GM18867 (cell line): Measurements from ENCODE around the gene SRGAP3.
"Not testable (repeated sequence)": the region's sequence is repeated elsewhere in the genome, so short reads cannot be mapped to it uniquely, and the experiment has no call there.

Experiments
- ATAC-seq: cut with Tn5 transposase; IDR thresholded peaks from one replicate; pipeline ENCODE4 v1.9.1; 2021; ENCODE audit warnings: mild to moderate bottlenecking, moderate library complexity; ENCODE audit not compliant: unreplicated experiment

SRGAP3 gene

DNA sequence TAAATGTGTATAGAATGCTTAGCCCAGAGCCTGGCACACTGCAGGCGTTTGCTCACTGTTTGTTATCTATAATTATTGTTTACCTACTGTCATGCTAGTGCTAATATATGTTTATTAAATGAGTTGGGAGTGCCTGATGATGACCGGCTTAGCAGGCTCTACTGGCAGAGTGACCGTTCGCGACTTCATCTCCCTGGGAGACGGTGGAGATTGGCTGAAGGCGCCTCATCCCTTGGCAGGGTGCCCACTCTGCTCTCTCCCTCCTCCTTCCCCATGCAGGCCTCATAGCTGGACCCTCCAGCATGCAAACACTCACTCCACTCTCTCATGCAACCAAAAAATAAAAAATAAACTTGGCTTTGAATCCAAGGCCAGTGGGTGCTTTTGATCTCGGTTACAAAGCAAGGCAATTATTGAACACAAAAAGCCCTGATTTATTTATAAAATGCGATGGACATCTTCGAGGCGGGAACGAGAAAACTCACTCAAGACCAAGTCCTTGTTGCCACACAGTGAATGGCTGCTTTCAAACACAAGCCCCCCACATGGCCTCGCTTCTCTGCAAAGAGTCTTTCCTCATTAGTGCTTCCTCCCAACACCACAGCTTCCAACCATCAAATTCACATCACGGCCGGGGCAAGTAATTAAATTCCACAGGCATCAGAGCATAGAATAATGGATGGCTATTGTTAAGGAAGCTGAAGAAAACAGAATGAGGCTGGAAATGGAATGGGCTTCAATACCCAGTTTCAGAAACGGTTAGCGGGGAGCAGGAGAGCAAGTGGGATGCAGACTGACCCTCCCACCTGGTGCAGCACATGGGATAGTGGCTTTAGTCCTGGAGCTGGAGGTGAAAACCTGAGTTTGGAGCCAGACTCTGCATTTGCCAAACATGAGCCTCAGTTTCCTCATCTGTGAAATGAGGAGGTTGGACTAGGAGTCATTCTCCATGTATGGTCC lies 150.4 kb downstream of the SRGAP3 start:
- no peak for ATAC-seq

DNA sequence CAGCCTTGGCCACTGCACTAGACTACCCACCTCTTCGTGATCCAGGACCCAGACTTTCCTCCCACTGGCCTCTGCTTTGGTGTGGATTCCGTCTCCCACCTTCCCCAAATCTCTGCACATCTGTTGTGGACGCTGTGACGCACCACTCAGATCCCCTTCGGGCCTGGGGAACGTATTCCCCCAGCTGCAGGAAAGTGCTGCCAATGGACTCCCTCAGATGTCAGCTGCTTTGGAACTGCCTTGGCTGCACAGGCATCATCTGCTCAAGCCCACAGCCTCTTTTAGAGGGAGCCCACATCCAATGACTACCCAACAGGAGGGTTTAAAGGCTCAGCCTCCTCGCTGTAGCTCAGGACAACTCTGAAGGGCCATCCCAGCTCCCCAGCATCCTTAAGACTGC lies 152.0 kb downstream of the SRGAP3 start:
- no peak for ATAC-seq

DNA sequence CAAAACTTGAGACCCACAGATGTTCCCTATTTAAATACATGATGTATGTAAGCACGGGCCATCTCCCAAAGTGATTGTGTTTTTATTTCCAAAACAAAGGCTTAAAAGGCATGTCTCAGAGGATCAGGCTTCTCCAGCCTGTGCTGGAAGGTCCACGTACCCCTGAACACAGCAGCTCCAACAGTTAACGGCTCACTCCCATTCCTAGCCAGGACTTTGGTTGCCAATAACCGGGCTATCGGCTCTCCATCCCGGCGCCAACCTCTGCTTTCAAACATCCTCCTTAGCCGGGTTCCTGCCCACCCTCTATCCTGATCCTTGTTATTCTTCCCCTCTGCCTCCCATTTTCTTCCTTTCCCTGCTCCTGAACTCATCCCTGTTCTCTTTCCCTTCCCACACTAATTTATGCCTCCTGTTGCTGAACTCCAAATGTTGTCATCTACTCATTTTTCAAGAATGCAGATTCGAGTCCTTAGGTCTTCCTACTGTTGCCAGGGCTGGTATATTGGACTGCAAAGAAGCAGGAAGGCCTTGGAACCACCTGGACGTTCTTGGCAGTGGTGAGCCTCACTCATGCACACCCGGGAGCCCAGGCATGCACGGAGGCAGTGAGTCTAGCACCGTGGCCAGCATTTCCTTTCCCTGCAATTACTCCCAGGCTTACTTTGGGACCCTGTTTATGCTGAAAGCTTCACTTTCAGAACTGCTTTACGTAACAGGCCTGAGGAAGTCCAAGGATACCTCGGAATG lies 157.8 kb downstream of the SRGAP3 start:
- ATAC-seq = no peak

DNA sequence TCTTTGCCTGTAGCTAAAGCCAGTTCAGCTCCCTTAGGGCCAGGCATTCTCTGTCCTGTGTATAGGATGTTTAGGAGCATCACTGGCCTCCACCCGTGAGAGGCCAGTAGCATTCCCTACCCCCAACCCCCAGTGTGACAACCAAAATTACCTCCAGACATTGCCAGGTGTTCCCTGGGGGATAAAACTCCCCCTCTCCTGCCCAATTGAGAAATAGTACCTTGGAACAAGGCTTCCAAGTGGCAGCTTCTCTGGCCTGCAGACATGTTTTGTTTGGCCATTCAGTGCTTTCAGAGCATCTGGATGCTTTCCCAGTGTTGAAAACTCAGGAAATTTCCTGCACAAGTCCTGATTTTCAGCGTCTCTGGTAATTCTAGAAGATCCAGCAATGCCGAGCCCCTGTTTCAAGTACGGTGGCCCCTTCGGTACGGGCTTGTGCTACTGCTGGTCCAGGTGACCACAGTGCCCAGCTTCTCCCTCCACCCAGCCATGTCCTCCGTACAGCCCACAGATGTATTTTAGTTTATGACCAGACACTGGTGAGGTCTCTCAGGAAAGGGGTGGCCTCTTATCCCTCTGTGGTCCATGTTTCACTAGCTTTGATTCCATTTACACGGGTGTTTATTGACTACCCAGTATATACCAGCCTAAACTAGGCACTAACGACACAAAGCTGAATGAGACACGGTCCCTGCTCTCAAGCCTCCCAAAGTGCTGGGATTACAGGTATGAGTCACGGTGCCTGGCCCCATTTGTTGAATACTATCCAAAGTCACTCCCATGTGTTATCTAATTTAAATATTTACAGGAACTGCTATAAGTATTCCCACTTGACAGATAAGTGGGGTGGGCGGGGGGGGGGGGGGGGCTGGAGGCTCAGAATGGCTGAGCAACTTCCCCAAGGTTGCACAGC lies 160.7 kb downstream of the SRGAP3 start:
- no peak for ATAC-seq

DNA sequence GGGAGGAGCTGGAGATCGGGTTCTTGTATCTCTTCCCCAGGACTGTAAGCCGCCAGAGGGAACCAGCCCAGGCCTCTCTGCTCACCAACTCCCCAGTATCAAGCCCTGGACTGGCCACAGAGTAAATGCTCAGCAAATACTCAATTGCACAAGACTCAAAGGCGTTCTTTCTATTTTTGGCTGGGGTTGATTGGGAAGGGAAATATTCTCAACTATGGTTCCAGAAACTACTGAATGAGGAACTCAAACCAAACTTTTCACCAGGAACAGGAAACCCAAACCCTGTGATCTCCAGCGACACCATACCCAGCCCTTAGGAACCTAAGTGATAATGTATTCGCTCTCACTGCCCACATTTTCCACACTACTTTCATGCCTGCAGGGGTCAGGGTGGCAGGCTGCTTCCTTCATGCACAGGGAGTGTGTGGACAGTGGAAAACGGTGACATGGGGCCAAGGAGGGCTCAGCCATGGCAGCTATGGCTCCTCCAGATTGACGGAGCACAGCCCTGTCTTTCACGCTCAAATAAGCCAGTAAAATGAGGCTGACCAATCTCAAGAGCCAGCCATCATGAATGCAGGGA lies 161.5 kb downstream of the SRGAP3 start:
- ATAC-seq = no peak

DNA sequence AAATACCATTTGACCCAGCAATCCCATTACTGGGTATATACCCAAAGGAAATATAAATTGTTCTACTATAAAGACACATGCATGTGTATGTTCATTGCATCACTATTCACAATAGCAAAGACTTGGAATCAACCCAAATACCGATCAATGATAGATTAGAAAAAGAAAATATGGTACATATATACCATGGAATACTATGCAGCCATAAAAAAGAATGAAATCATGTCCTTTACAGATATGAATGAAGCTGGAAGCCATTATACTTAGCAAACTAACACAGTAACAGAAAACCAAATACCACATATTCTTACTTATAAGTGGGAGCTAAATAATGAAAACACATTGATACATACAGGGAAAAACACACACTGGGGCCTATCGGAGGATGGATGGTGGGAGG lies 164.0 kb downstream of the SRGAP3 start:
- ATAC-seq = not testable (repeated sequence)

DNA sequence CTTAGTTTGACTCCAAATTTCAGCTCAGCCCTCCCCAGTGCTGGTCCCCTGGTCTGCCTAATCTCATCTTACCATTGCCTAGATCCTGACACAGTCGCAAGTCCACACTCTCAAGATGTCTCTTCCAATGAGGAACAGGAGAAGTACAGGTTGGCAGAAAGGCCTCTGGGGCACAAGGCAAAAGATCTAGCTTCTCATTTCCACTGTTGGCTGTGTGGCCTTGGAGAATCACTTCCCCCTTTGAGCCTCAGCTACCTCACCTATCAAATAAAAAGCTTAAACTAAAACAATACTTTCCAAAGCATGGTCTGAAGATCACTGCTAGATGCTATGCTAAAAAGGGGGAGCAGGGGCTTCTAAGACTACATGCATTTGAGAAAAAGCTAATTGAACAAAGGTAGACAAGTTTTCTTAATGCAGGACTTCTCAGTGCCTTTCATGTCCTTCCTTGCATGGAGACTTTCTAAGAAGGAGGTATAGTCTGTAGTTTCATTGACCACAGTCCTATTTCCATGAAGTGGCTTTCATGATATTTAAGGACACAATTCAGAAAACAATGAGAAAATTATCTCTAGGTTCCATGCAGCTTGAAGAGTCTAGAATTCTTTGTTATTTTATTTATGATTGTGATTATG lies 168.1 kb downstream of the SRGAP3 start:
- no peak for ATAC-seq

DNA sequence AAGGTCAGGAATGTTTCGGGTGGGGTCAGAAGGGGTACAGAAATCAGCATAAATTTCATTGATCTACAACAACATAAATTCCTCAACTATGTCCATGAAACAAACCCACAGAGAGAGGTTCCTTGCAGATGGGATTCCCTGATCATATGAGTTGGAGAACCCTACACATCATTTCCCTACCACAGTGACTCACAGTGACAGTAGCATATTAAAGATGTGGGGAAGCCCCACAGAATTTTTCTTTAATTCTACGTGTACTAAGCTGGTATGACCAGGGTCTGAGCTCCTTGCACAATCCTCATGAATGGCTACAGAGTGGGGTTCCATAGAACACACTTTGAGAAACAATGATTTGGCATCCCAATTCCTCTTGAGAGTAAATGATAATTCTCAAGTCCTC lies 169.3 kb downstream of the SRGAP3 start:
- no peak for ATAC-seq

DNA sequence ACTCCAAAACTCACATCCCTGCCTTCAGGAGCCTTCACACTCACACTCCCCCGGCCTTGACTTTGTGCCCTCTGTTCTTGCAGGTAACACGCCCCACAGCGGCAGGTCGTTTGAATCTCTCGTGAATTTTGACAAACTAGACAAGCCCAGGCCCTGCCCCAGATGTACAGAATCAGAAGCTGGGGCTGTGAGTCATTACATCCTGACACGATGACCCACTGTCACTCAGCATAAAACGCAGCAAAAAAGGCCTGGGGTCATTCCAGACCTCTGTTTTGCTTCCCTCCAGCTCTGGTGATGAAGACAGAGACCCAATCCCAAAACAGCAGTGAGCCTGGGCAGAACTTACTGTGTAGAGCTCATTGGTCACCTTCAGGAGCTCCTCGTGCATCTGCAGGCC lies 169.8 kb downstream of the SRGAP3 start:
- no peak for ATAC-seq

DNA sequence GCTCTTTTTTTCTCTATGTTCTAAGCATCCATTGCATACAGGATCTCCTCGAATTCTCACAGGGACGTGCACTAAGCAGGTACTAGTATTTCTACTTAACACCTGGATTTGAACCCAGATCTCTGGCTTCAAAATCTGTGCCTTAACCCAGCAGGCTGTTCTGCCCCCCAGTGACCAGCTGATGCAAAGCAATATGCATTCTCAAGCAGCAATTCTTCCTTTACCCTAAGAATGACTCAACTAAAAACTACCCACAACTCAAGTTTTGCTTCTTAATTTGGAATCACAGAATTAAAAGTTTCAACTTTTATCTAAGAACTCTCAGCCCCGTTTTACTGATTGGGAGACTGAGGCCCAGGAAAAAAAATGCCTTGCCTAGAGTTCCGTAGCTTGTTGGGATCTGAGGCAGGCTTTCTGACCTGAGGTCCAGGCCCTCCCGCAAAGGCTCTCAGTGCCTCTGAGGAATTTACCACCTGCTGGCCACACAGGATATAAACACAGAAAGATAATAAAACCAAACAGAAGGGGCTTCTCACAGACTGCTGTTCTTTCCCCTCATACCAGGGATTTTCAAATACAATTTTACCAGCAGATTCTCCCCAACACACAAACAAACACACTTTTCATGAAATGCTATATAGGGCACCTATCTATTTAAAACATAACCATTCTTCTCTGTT lies 170.7 kb downstream of the SRGAP3 start:
- no peak for ATAC-seq

DNA sequence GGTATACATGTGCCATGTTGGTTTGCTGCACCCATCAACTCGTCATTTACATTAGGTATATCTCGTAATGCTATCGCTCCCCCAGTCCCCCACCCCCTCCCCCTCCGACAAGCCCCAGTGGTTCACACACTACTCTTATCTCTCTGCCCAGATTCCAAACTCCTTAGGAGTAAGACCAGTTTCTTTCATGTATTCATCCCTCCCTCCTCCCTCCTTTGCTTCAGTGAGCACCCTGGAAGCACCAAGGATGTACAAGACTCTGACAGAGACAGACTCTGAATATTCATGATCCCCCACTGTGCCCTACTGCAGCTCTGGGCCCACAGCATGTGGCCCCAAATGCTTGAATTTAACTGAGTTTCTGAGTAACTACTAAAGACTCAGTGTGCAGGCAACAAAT lies 172.4 kb downstream of the SRGAP3 start:
- ATAC-seq = no peak

DNA sequence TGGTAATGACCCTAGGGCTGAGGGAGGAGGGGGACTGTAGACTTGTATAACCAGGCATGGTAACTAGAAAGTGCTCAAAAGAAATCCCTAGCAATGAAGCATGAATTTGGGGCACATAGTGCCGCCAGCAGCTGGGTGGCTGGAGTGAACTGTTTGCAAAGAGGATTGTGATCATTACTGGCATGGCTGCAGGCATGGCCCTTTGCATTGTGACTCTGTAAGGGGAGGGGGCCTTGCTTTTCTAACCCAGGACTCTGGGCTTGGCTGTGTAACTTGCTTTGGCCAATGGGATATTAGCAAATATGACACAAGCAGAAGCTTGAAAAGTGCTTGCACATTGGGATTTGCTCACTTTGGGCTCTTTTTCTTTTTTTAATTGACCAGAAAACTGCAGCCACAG lies 173.7 kb downstream of the SRGAP3 start:
- ATAC-seq = no peak

DNA sequence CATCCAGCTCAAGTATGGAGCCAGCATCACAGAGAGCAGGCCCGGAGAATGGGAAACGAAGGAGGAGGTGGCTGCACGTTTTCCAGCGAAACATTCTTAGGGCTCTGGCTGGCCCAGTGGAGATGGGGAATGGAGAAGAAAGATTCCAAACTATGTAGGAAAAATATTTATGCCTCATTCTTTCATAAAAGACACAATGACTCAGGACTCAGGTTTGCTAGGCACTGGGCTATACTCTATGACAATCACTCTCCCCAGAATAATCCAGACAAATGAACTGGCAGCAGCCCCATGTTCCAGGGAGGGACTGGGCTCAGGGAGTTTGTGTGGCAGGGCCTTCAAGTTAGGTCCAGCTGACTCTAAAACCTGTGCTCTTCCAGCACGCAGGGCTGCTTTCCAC lies 175.4 kb downstream of the SRGAP3 start:
- ATAC-seq = no peak

DNA sequence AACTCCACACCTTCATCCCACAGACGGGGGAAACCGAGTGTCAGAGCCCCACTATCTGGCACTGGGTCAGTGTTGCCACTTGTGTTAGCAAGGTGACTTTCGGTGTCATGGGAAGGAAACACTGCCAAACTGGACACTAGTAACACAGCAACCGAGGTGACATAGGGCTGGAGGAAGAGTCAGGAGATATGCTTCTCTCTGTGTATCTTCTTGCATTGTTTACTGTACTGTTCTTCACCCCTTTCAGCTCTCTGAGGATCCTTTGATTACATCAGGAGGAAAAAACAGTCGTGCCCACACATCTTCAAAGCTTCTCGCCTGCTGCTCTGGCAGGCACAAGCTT lies 176.8 kb downstream of the SRGAP3 start:
- ATAC-seq = no peak

DNA sequence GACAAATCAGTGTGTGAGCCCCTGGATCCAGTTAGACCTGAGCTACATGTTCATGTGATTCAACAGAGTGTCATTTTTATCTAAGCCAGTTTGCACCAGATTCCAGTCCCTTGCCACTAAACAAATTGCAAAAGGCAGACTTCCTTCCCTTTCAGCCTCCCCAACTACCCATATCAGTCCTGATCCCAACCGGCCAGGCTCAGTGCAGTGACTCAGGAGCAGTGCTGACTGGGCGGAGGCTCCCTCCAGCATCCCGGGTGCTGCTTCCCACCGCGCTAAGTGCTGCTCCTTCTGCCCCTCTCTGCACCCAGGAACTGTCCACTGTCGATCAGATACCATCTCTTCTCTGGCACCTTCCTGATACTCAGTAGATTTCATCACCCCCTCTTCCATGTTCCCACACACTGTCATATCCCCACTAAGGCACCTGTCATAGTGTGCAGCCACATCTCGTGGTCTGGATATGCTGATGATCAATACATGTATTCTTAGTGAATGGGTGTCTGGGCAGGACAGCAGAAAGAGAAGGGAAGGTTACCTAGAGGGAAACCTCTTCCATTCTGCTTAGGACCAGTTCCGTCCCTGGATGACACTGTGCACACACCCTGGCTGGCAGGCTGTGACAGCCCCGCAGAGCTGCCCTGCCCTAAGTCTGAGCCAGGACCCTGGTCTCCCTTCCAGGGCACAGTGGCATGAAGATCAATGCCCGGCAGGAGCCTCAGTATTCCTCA lies 177.3 kb downstream of the SRGAP3 start:
- no peak for ATAC-seq

DNA sequence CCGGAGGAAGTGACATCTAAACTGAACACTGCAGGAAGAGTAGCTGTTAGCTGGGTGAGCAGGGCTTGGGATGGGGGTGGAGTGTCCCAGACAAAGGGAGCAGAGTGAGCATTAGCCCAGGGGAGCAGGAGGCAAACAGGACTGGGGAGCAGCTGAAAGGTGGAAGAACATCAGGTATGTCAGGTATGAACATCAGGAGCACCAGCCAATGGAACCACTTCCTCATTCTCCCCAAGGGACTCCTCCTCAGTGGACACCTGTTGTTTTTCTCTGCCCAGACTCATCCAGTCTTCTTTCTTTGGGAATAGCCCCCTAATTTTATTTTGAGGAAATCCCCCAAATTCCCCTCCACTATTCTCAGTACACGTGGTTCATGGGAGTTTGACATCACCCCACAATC lies 178.5 kb downstream of the SRGAP3 start:
- no peak for ATAC-seq

DNA sequence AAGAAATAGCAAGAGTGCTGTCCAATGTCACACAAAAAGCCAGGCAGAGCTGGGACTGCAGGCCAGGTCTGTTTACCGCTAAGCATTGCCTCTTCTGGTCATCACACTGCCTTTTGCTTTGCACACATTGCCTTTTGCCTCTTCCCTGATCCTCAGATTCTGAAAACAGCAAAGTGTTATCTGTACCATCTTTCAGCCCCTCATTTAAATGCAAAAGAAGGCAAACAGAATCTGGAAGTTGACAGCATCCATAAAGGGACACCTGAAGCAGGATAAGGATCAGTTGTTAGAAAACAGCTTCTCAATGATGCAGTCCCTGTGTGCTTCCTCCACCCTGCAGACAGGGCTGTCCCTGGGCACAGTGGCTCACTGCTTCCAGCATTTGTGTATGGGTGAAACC lies 179.5 kb downstream of the SRGAP3 start:
- ATAC-seq = no peak

DNA sequence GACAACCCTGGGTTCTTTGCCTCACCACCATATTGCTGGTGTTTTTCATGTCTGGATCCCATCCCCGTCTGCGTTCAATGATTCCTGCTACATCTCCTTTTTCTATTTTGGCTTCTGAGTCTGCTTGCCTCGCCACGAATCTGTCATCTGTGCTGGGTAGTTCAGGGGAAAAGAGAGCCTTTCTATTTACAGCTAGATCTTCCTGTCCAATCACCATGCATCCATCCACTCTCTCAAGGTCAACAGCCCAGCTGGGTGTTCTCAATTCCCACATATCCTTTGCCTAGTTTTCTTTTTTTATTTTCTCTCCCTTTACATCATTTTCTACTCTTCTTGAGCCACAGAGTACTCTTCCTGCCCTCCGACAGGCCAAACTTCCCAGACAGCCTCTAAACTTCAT lies 181.4 kb downstream of the SRGAP3 start:
- ATAC-seq = no peak

DNA sequence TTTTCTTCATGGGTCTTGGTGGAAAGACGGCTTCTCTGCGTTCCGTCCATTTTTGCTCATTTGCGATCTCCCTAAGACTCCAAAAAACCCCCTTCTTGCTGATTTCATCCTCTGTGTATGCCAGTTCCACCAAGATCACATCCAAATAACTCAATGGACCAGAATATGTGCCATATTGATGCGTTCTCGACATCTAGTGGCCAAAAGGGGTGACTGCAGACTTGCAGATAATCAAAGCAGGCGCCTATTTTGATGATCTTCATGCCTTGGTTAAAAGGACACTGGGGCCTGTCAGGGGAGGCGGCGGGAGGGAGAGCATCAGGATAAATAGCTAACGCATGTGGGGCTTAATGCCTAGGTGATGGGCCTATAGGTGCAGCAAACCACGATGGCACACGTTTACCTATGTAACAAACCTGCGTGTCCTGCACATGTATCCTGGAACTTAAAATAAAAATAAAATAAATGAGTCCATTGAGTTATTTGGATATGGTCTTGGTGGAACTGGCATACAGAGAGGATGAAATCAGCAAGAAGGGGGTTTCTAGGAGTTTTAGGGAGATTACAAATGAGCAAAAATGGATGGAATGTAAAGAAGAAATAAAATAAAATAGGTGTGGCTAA lies 182.0 kb downstream of the SRGAP3 start:
- ATAC-seq = peak; percentile 70
